ENCODE measurements around the gene PCDH9. TPM values are rescaled to one million over a fixed set of nuclear protein-coding genes. Genes with fewer than 3 reads are reported as not detected.

The PCDH9 gene
- polyA plus RNA-seq, 1 of the 3 experiments (the other 2 are of a cell fraction), result 1.3 TPM

- Histone ChIP-seq H3K79me2 (ENCODE audit: insufficient read depth) (no peaks in the 10 kb centered on the region), H3K36me3 (replicated peaks in 1 of 2; ENCODE audit: control insufficient read depth in 1 of 2, insufficient read depth in 2 of 2, low read length in 1 of 2) (no peaks in the 10 kb centered on the region), H4K20me1 (ENCODE audit: insufficient read depth) (no peaks in the 10 kb centered on the region), H3F3A (replicated peaks; ENCODE audit: insufficient read depth) (peaks cover 8% of the 10 kb centered on the region), H2AFZ (ENCODE audit: low read depth) (peak overlapping the region; percentile 69; the same call in 1 of the 2 replicates), H3K27me3 (ENCODE audit: insufficient read depth) (no peaks in the 10 kb centered on the region), H3K9me2 (no peaks in the 10 kb centered on the region), H3K27ac (ENCODE audit: low read depth in 2 of 2, low read length in 1 of 2) (peak overlapping the region in 1 of 2 experiments; percentile 79; a peak in 2 of 4 replicates), H3K4me1 (ENCODE audit: control insufficient read depth in 1 of 2, insufficient read depth in 2 of 2, low read depth in 1 of 2, low read length in 1 of 2) (peaks cover 0 to 14% of the 10 kb centered on the region in 2 experiments; a peak in 3 of 4 replicates), H3K4me3 (ENCODE audit: low read depth in 2 of 2, low read length in 1 of 2) (no peak overlapping the region), H3K9me3 (no peaks in the 10 kb centered on the region), H3K4me2 (peak overlapping the region; percentile 60; the same call in 1 of the 2 replicates), H3K9ac (peak overlapping the region; percentile 38; the same call in 1 of the 2 replicates)
- WGBS (ENCODE audit: low lambda C conversion rate), result 4% methylated on average over 1 of the region's 1 CpG
- ChIA-PET POLR2A (no interaction called here), CTCF (interaction anchor here (1.1 to 1.2 kb wide), 2 partner anchors 9 to 16 kb away, joined by 3 to 4 read pairs; no protein-coding TSS in a partner anchor)
- no peak for DNase-seq
- TF ChIP-seq JUND (IDR thresholded peaks at IDR 0.05) (peak; percentile 92), SMC3 (IDR thresholded peaks at IDR 0.05; ENCODE audit: low read depth, low read length) (no peak), FOSL2 (IDR thresholded peaks at IDR 0.05; ENCODE audit: borderline replicate concordance, low read depth) (peak; percentile 97), NRF1 (IDR thresholded peaks at IDR 0.05; ENCODE audit: low read depth, low read length) (no peak), POLR2AphosphoS5 (IDR thresholded peaks at IDR 0.05; ENCODE audit: low read depth, low read length) (peak; percentile 21; the same call in 1 of the 2 replicates), RFX5 (IDR thresholded peaks at IDR 0.05; ENCODE audit: low read length) (no peak), TCF12 (IDR thresholded peaks at IDR 0.05) (peak; percentile 74), EP300 (IDR thresholded peaks at IDR 0.05; ENCODE audit: borderline replicate concordance in 1 of 2, low read depth in 1 of 2, low read length in 1 of 2) (peak in 1 of 2 experiments; percentile 53; a peak in 1 of 4 replicates), MEF2A (IDR thresholded peaks at IDR 0.05; ENCODE audit: borderline replicate concordance, low read depth) (peak; percentile 50; the same call in 1 of the 2 replicates), TEAD4 (IDR thresholded peaks at IDR 0.05; ENCODE audit: borderline replicate concordance, insufficient read depth) (peak; percentile 82; the same call in 1 of the 2 replicates), RAD21 (IDR thresholded peaks at IDR 0.05; ENCODE audit: low read length) (no peak), NFIC (IDR thresholded peaks at IDR 0.05; ENCODE audit: borderline replicate concordance) (peak; percentile 21; the same call in 1 of the 2 replicates), GABPA (IDR thresholded peaks at IDR 0.05; ENCODE audit: low read depth) (no peak)
- TF ChIP-seq, protein P1, sequence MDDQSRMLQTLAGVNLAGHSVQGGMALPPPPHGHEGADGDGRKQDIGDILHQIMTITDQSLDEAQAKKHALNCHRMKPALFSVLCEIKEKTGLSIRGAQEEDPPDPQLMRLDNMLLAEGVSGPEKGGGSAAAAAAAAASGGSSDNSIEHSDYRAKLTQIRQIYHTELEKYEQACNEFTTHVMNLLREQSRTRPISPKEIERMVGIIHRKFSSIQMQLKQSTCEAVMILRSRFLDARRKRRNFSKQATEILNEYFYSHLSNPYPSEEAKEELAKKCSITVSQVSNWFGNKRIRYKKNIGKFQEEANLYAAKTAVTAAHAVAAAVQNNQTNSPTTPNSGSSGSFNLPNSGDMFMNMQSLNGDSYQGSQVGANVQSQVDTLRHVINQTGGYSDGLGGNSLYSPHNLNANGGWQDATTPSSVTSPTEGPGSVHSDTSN (IDR thresholded peaks at IDR 0.05), result peak; percentile 61; the same call in 1 of the 2 replicates
- TF ChIP-seq, protein P2, sequence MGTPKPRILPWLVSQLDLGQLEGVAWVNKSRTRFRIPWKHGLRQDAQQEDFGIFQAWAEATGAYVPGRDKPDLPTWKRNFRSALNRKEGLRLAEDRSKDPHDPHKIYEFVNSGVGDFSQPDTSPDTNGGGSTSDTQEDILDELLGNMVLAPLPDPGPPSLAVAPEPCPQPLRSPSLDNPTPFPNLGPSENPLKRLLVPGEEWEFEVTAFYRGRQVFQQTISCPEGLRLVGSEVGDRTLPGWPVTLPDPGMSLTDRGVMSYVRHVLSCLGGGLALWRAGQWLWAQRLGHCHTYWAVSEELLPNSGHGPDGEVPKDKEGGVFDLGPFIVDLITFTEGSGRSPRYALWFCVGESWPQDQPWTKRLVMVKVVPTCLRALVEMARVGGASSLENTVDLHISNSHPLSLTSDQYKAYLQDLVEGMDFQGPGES (IDR thresholded peaks at IDR 0.05; ENCODE audit: low read depth, low read length), result no peak
- TF ChIP-seq, protein P3, sequence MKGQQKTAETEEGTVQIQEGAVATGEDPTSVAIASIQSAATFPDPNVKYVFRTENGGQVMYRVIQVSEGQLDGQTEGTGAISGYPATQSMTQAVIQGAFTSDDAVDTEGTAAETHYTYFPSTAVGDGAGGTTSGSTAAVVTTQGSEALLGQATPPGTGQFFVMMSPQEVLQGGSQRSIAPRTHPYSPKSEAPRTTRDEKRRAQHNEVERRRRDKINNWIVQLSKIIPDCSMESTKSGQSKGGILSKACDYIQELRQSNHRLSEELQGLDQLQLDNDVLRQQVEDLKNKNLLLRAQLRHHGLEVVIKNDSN (IDR thresholded peaks at IDR 0.05; ENCODE audit: borderline replicate concordance, low read depth), result no peak
- TF ChIP-seq, protein P4, sequence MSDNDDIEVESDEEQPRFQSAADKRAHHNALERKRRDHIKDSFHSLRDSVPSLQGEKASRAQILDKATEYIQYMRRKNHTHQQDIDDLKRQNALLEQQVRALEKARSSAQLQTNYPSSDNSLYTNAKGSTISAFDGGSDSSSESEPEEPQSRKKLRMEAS (IDR thresholded peaks at IDR 0.05; ENCODE audit: low read depth), result 0 out of 2 replicates have a peak, but pooled peaks have one; percentile 26
Measured at GRCh38 chr13:66635526-66635925, 594.6 kb downstream of the PCDH9 start.

Measured in SK-N-SH (cell line).